Endothelial cell of umbilical vein (primary cell): ENCODE results near the gene MINDY4.

ENCODE experiments used
- EZH2 ChIP-seq: IDR thresholded peaks from 2 replicates; pipeline ENCODE4 v1.6.1; 2012; ENCODE audit warnings: borderline replicate concordance, low read depth, mild to moderate bottlenecking, moderate library complexity, low read length, inconsistent platforms; ENCODE audit not compliant: severe bottlenecking
- JUN ChIP-seq: IDR thresholded peaks from 2 replicates; pipeline ENCODE4 v1.6.1; 2011; ENCODE audit warnings: borderline replicate concordance, low read depth; ENCODE audit not compliant: insufficient read length, insufficient read depth
- MYC ChIP-seq: IDR thresholded peaks from one replicate; pipeline ENCODE4 v1.6.1; 2011; ENCODE audit warnings: mild to moderate bottlenecking, low read depth, low read length
- POLR2A ChIP-seq: IDR thresholded peaks from 2 replicates; pipeline ENCODE4 v1.6.1; 2012; ENCODE audit warnings: low read depth, mild to moderate bottlenecking, control low read depth, low read length
- POLR2AphosphoS5 ChIP-seq: IDR thresholded peaks from 2 replicates; pipeline ENCODE4 v1.6.1; 2012; ENCODE audit warnings: low read depth, mild to moderate bottlenecking, control low read depth, low read length, moderate library complexity; ENCODE audit not compliant: insufficient read depth
- TF ChIP-seq, protein P1 (sequence below), 2 donors: IDR thresholded peaks; 1 replicate in 1 of 2; 2 replicates in 1 of 2; pipeline ENCODE4 v1.5.1; 2011; ENCODE audit warnings: low read length in 2 of 2, mild to moderate bottlenecking in 2 of 2, moderate library complexity in 2 of 2, control low read depth in 1 of 2, inconsistent platforms in 1 of 2, low read depth in 1 of 2; ENCODE audit not compliant: insufficient read depth in 1 of 2; ENCODE audit errors: extremely low read depth in 1 of 2
- TF ChIP-seq, protein P2 (sequence below): IDR thresholded peaks from 2 replicates; pipeline ENCODE4 v1.6.1; 2011; ENCODE audit not compliant: insufficient read depth, insufficient read length

DNA sequence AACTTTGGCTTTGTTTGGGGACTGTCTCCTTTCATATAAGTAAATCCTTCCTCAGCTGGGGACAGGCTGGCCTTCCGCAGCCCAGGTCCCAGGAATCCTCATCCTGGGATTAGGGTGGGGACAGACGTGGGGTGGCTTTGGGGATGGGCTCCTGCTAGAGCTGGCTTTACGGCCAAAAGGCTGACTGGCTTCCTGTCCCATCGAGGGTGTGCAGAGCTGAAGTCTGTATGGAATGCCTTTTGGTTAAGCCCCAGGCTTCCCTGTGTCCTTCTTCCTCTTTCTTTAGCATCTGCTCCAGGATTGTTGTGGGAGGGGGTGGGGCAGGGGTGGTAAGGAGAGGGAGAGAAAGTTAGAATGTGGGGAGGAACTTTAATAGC, 81.1 kb downstream of the MINDY4 start:
- TF ChIP-seq POLR2AphosphoS5 (no peak), MYC (no peak), POLR2A (no peak), JUN (no peak), EZH2 (no peak)
- TF ChIP-seq, protein P1, sequence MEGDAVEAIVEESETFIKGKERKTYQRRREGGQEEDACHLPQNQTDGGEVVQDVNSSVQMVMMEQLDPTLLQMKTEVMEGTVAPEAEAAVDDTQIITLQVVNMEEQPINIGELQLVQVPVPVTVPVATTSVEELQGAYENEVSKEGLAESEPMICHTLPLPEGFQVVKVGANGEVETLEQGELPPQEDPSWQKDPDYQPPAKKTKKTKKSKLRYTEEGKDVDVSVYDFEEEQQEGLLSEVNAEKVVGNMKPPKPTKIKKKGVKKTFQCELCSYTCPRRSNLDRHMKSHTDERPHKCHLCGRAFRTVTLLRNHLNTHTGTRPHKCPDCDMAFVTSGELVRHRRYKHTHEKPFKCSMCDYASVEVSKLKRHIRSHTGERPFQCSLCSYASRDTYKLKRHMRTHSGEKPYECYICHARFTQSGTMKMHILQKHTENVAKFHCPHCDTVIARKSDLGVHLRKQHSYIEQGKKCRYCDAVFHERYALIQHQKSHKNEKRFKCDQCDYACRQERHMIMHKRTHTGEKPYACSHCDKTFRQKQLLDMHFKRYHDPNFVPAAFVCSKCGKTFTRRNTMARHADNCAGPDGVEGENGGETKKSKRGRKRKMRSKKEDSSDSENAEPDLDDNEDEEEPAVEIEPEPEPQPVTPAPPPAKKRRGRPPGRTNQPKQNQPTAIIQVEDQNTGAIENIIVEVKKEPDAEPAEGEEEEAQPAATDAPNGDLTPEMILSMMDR (IDR thresholded peaks at IDR 0.05; ENCODE audit: extremely low read depth in 1 of 2, insufficient read depth in 1 of 2, low read depth in 1 of 2, low read length in 2 of 2), result no peak
- TF ChIP-seq, protein P2, sequence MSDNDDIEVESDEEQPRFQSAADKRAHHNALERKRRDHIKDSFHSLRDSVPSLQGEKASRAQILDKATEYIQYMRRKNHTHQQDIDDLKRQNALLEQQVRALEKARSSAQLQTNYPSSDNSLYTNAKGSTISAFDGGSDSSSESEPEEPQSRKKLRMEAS, result no peak
